Caki2 (cell line): ENCODE results near the gene TFDP1. TPM values are rescaled to one million over a fixed set of nuclear protein-coding genes. Genes with fewer than 3 reads are reported as not detected.
"Not testable (repeated sequence)": the region's sequence is repeated elsewhere in the genome, so short reads cannot be mapped to it uniquely, and the experiment has no call there.

ENCODE experiments used
- DNase-seq: peaks from one replicate; pipeline ENCODE4 v3.0.0-alpha.2; 2015; ENCODE audit warnings: low read depth
- in situ Hi-C: cut with HindIII; loops from 2 replicates; pipeline ENCODE4 v1.10.0; 2016; ENCODE audit warnings: low sequenced_read_pairs, low pct_unique_long_range_greater_than_20kb, mixed read lengths
- total RNA-seq: library from RNA; depleted of rRNA; stranded (reverse); fragments of >200 nt; shearing (Covaris generic); gene quantifications from 2 replicates; pipeline ENCODE4 v1.2.3, GENCODE V29; 2014; ENCODE audit warnings: low replicate concordance

The TFDP1 gene
- total RNA-seq, 1 experiment from 2014 or later, result 16.8 TPM

- no peak for DNase-seq
- in situ Hi-C loops, result no loop called here
Observed at GRCh38 chr13:113562085-113562749, 22.3 kb upstream of the TFDP1 start.

- DNase-seq, result no peak
- in situ Hi-C loops, result no loop called here
Observed at GRCh38 chr13:113562844-113563243, 21.7 kb upstream of the TFDP1 start.

DNA sequence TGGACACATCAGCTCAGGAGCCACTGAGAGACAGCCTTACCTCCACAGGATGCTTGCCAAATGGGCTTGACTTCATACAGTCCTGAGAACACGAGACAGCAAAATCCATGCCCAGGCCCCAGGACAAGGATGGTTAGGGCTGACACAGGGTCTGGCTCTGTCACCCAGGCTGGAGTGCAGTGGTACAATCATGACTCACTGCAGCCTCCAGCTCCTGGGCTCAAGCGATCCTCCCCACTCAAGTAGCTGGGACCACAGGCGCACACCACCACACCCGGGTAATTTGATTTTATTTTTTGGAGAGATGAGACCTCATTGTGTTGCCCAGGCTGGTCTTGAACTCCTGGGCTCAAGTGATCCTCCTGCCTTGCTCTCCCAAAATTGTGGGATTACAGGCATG, 21.0 kb upstream of the TFDP1 start:
- in situ Hi-C loops, DNase-seq: not testable (repeated sequence)

DNA sequence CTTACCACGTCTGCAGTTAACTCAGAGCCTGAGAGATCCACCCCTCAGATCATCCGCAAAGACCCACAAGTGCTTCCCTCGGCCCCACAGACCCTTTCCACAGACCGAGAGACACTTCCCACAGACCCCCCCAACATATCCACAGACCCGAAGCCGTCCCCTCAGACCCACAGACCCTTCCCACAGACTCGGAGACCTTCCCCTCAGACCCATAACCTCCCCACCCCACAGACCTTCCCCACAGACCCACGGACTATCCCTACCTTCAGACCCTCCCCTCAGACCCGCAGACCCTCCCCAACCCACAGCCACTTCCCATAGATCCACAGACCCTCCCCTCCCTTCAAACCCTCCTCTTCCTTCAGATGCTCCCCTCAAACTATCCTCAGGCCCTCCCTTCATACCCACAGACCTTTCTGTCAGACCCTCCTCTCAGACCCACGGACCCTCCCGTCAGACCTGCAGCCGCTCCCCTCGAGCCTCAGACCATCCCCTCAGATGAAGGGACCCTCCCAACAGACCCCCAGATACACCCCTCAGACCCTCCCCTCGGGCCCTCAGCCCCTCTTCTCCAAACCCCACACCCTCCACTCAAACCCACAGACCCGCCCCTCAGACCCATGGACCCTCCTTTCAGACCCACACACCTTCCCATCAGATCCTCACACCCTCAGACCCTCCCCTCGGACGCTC, 20.1 kb upstream of the TFDP1 start:
- in situ Hi-C loops, result no loop called here
- DNase-seq, result no peak

DNA sequence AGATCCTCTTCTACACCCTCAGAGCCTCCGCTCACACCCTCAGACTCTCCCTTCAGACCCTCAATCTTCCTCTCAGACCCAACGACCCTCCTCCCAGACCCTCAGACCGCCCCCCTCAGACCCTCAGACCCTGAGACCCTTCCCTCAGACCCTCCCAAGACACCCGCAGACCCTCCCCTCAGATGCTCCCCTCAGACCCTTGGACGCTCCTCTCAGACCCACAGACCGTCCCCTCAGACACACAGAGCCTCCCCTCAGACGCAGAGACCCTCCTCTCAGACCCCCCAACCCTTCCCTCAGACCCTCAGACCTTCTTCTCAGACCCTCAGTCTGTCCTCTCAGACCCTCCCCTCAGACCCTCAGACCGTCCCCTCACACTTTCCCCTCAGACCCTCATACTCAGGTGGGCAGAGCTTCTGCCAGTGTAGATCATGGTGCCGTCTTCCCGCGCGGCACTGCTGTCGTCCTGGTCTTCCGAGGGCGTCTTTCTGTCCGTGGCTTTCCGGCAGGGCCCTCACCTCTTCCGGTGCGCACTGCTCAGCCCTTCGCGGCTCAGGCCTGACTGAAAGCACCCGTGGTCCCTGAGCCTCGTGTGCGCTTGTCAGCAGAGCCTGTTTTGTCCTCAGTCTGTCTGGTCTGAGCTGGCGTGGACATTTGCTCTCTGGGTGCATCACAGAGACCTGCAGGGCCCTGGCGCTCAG, 18.9 kb upstream of the TFDP1 start:
- in situ Hi-C loops, result no loop called here
- no peak for DNase-seq

DNA sequence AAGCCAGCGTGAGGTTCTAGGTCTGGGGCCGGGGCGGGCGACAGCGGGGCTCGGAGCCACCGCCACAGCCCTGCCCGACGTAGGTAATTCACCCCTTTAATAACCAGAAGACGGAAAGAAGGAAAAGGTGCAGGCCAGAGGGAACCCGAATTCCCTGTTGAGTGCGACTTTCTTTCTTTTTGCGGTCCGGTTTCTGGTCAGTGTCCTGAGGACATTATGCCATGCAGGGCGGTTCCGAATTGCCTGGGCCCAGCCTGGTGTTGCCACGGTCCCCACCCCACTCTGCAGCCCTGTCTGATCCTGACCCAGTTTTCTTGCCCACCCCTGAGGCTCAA, 18.4 kb upstream of the TFDP1 start:
- DNase-seq, result no peak
- in situ Hi-C loops, result no loop called here

GRCh38 chr13:113567681-113568080, 16.9 kb upstream of the TFDP1 start:
- no peak for DNase-seq
- in situ Hi-C loops, result no loop called here

GRCh38 chr13:113573065-113573464, 11.5 kb upstream of the TFDP1 start:
- in situ Hi-C loops, result no loop called here
- DNase-seq, result no peak

DNA sequence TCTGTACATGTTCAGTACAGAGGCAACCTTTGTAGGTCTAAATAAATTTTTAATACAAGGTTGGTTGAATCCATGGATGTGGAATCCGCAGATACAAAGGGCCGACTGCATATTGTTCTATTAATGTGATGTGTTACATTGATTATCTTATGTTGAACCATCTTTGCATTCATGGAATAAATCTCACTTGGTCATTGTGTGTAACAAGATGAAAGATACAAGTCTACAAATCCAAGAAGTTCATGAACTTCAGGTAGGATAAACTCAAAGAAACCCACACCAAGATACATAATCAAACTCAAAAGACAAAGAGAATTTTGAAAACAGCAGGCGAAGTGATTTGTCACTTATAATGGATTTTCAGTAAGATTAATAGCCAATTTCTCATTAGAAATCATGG, 8.0 kb upstream of the TFDP1 start:
- in situ Hi-C loops, result no loop called here
- no peak for DNase-seq

- in situ Hi-C loops, result no loop called here
- DNase-seq, result no peak
Observed at GRCh38 chr13:113577881-113578435, 6.6 kb upstream of the TFDP1 start.

- in situ Hi-C loops, result no loop called here
- no peak for DNase-seq
Observed at GRCh38 chr13:113579686-113580085, 4.9 kb upstream of the TFDP1 start.

DNA sequence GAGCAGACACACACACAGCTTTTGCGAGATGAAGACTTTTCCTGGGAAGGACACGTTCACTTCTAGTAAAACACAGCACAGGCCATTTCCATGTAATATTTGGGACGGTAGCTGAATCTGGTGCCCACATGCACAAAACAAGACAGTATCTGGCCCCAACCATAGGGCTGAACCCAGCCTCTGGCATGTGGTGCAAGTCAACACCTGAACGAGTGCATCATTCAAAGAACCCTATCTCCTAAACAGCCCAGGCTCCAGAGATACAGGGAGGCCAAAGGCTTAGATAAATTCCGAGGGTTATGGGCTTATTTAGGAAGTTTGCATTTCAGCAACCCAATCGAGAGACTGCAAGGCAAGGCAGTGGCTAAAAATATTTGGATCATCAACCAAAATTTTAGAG, 2.7 kb upstream of the TFDP1 start:
- DNase-seq, result no peak
- in situ Hi-C loops, result no loop called here

GRCh38 chr13:113582841-113583631, 1.5 kb upstream of the TFDP1 start:
- no peak for DNase-seq
- in situ Hi-C loops, result no loop called here

DNA sequence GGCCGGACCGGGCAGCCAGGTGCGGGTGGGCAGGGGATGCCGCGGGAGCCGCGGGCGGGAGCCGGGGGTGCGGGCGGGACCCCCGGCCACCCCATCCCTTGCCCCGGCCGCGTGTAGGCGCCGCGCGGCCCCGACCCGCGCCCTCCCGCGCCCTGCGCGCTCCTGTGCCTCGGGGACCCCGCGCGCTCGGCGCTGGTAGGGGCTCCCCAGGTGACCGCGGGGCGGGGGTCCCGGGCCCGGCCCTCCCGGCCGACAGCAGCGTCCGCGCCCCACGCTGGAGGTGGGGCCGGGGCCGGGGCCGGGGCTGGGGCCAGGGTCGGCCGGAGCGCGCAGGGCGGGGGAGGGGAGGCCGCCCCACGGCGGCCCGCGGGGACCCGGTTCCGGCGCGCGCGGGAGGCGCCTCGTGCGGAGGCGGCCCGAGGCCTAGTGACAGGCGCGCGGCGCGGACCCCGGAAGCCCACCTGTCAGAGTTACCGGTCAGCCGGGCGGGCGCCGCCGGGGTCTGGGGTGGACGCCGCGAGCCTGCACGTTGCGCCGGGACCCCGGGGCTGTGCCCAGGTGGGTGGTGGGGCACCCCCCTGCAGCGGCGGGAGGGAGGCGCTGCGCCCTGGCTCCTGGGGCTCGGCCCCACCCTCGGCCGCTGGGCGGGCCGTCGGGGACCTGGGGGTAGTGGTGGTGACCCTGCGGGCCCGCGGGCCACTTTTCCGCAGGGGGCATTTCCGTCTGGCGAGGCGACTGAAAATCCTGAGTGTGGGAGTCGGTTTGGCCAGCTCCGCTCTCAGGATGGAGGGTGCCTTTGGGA, 518 bp downstream of the TFDP1 start:
- DNase-seq, result peak; percentile 16
- in situ Hi-C loops, result no loop called here

- in situ Hi-C loops, result no loop called here
- no peak for DNase-seq
Observed at GRCh38 chr13:113585896-113586295, 1.3 kb downstream of the TFDP1 start.

GRCh38 chr13:113586661-113587479, 2.3 kb downstream of the TFDP1 start:
- in situ Hi-C loops, result no loop called here
- DNase-seq, result no peak
